ENCODE measurements around the gene TMEFF2.

Gene TMEFF2

DNA sequence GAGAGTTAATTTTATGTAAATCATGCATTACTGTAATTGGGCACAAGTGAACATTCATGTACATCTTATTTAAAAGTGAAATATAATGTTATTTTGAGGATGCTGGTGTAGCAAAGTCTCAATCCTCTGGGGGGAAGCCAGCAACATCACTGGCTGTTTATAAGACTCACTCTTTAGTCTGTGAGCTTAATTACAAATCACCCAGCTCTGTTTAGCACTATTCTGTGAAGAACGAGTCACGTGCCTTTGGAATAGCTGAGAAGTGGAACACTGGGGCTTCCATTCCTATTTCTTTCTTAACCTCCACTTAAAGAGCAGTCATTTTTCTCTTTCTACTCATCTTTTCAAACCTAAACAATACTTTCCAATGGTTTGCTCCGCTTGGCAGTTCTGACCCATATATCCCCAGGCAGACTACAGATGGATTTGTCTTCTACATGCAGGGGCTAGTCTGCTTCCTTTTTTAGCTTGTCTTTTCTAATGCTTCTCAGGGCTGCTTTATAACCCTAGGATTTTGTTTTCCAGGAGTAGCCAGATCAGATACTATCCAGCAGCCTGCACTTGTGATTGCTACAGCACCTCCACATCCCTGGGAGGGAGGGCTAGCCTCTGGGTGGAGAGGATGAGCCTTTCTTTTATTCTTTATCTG is 252.5 kb downstream of the TMEFF2 start:
- no peaks in the 10 kb centered on the region for H3K9me3 ChIP-seq (replicated peaks in 1 of 2; ENCODE audit: control insufficient read depth in 2 of 2, insufficient read depth in 1 of 2, low read depth in 1 of 2, low read length in 2 of 2)
- no CpG with 5 or more reads among the region's 3 CpGs for WGBS, 2 donors (ENCODE audit: extremely low coverage in 2 of 2, insufficient read length in 2 of 2, insufficient replicate concordance in 1 of 2)
- no peaks in the 10 kb centered on the region for H3K27me3 ChIP-seq (ENCODE audit: control insufficient read depth in 3 of 3, insufficient read depth in 3 of 3, low read depth in 1 of 3, low read length in 3 of 3)
- no peak overlapping the region for H2BK5ac ChIP-seq (ENCODE audit: low read length)
- H2AK5ac ChIP-seq (ENCODE audit: low read depth, low read length), result no peak overlapping the region
- H2BK12ac ChIP-seq (ENCODE audit: low read length), result no peak overlapping the region
- no peak for DNase-seq (ENCODE audit: low spot score)
- H3K18ac ChIP-seq (ENCODE audit: low read length), result no peak overlapping the region
- H3K14ac ChIP-seq (ENCODE audit: low read length), result no peak overlapping the region
- no peak overlapping the region for H3K4me2 ChIP-seq (ENCODE audit: insufficient read depth, low read length, poor library complexity, severe bottlenecking)
- H3K4me3 ChIP-seq (ENCODE audit: low read length in 2 of 2), result no peak overlapping the region
- H3K23ac ChIP-seq (ENCODE audit: low read depth, low read length, poor library complexity), result no peak overlapping the region
- peak overlapping the region; percentile 28 for H3K27ac ChIP-seq (replicated peaks; ENCODE audit: low read length)
- H2AFZ ChIP-seq (ENCODE audit: low read length), result peak overlapping the region; percentile 76
- H2BK120ac ChIP-seq (ENCODE audit: low read depth, low read length), result no peak overlapping the region
- no peak overlapping the region for H4K91ac ChIP-seq (ENCODE audit: low read depth, low read length, poor library complexity)
- no peaks in the 10 kb centered on the region for H3K79me1 ChIP-seq (ENCODE audit: low read depth, low read length)
- no peak overlapping the region for H3K4ac ChIP-seq (ENCODE audit: low read length)
- no peak overlapping the region for H4K8ac ChIP-seq (ENCODE audit: low read depth, low read length)
- H3K9ac ChIP-seq (ENCODE audit: low read depth, low read length, poor library complexity), result no peak overlapping the region
- H3K4me1 ChIP-seq (ENCODE audit: control insufficient read depth in 2 of 2, insufficient read depth in 1 of 2, low read depth in 1 of 2, low read length in 2 of 2), result peaks cover 9 to 22% of the 10 kb centered on the region in 2 donors
- no peaks in the 10 kb centered on the region for H3K36me3 ChIP-seq (replicated peaks in 1 of 2; ENCODE audit: control insufficient read depth in 2 of 2, insufficient read depth in 2 of 2, low read length in 2 of 2)
- H2BK15ac ChIP-seq (ENCODE audit: low read length), result no peak overlapping the region

DNA sequence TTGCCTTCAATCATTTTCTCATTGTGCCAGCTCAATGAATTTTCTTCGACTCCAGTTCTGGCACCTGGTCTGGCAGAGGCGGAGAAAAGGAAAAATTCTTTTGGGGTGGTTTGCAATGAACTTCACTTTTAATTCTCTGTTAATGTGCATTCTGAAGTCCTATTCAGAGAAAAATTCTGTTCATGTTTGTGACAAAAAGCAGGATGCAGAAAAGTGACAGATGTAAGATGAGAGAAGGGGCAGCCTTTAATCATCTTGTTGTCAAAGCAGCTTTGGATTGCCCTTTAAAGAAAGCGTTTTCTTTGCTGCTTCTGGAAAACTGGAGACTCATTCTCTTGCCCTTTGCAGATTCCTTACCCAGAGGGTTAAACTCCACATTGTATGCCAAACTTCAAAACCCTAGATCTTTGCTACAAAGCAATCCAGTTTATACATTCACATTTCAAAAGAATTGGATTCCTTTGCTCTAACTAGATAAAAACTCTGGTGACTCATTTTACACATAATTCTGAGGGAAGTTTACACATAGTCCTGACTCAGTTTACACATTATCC is 253.3 kb downstream of the TMEFF2 start:
- Histone ChIP-seq H2BK120ac (ENCODE audit: low read depth, low read length) (no peak overlapping the region), H3K4me2 (ENCODE audit: insufficient read depth, low read length, poor library complexity, severe bottlenecking) (no peak overlapping the region), H2BK5ac (ENCODE audit: low read length) (no peak overlapping the region), H3K4me3 (ENCODE audit: low read length in 2 of 2) (no peak overlapping the region), H3K9me3 (replicated peaks in 1 of 2; ENCODE audit: control insufficient read depth in 2 of 2, insufficient read depth in 1 of 2, low read depth in 1 of 2, low read length in 2 of 2) (no peaks in the 10 kb centered on the region), H3K27ac (replicated peaks; ENCODE audit: low read length) (no peak overlapping the region), H3K4ac (ENCODE audit: low read length) (no peak overlapping the region), H4K8ac (ENCODE audit: low read depth, low read length) (no peak overlapping the region), H3K27me3 (ENCODE audit: control insufficient read depth in 3 of 3, insufficient read depth in 3 of 3, low read depth in 1 of 3, low read length in 3 of 3) (no peaks in the 10 kb centered on the region), H3K18ac (ENCODE audit: low read length) (no peak overlapping the region), H4K91ac (ENCODE audit: low read depth, low read length, poor library complexity) (no peak overlapping the region), H3K23ac (ENCODE audit: low read depth, low read length, poor library complexity) (no peak overlapping the region), H2AK5ac (ENCODE audit: low read depth, low read length) (no peak overlapping the region), H3K14ac (ENCODE audit: low read length) (no peak overlapping the region), H3K36me3 (replicated peaks in 1 of 2; ENCODE audit: control insufficient read depth in 2 of 2, insufficient read depth in 2 of 2, low read length in 2 of 2) (no peaks in the 10 kb centered on the region), H2AFZ (ENCODE audit: low read length) (peak overlapping the region; percentile 76), H2BK12ac (ENCODE audit: low read length) (no peak overlapping the region), H2BK15ac (ENCODE audit: low read length) (no peak overlapping the region), H3K4me1 (ENCODE audit: control insufficient read depth in 2 of 2, insufficient read depth in 1 of 2, low read depth in 1 of 2, low read length in 2 of 2) (peaks cover 12 to 22% of the 10 kb centered on the region in 2 donors), H3K79me1 (ENCODE audit: low read depth, low read length) (no peaks in the 10 kb centered on the region), H3K9ac (ENCODE audit: low read depth, low read length, poor library complexity) (no peak overlapping the region)
- no CpG with 5 or more reads among the region's 3 CpGs for WGBS, 2 donors (ENCODE audit: extremely low coverage in 2 of 2, insufficient read length in 2 of 2, insufficient replicate concordance in 1 of 2)
- no peak for DNase-seq (ENCODE audit: low spot score)

DNA sequence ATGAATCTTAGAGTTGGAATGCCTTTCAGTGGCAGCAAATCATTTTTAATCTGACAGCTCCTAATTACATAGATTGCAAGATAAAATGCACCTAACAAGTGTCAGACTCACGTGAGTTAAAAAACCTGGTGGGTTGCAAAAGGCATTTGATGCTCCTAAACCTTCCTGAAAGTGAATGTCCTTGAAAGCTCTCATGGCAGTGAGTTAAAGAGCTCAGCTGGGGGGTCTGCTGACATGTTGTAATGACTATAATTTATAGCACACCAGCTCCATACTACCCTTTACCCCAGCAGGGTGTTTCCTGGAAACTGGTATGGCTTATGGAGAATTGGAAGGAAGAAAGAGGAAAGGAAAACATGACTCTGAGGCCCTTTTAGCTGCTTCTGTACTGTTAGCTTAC is 256.0 kb downstream of the TMEFF2 start:
- H2AK5ac ChIP-seq (ENCODE audit: low read depth, low read length), result no peak overlapping the region
- WGBS, 2 donors (ENCODE audit: extremely low coverage in 2 of 2, insufficient read length in 2 of 2, insufficient replicate concordance in 1 of 2), result no CpG with 5 or more reads among the region's 1 CpG
- H3K9ac ChIP-seq (ENCODE audit: low read depth, low read length, poor library complexity), result no peak overlapping the region

DNA sequence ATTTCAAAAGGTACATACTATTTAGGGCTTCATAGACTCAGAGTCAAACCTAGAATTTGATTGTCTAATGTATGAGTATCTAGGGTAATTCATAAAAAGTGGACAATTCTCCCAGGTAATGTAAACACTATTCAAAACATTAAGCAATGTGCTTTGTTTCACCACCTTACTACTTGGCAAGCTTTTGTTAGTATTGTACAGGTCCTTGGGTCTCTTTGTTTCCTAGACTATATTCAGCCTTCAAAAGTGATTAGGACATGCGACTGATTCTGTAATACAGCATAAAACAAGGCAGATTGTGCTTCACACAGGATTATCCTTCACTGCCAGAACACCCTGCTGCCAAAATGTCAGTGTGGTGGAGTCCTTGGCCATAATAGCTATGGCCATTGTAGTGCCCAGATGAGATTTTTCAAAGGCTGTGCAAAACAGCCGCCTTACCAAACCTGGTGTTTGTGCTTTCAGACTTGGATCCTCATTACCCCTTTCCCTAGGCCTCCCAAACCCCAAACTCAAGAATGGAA is 257.8 kb downstream of the TMEFF2 start:
- no CpG with 5 or more reads among the region's 2 CpGs for WGBS, 2 donors (ENCODE audit: extremely low coverage in 2 of 2, insufficient read length in 2 of 2, insufficient replicate concordance in 1 of 2)
- H2BK12ac ChIP-seq (ENCODE audit: low read length), result no peak overlapping the region
- no peak overlapping the region for H4K91ac ChIP-seq (ENCODE audit: low read depth, low read length, poor library complexity)

More for the DNA sequence above, 256.0 kb downstream of the TMEFF2 start:
- Histone ChIP-seq H3K18ac (ENCODE audit: low read length) (no peak overlapping the region), H3K23ac (ENCODE audit: low read depth, low read length, poor library complexity) (no peak overlapping the region), H3K14ac (ENCODE audit: low read length) (no peak overlapping the region), H3K9me3 (replicated peaks in 1 of 2; ENCODE audit: control insufficient read depth in 2 of 2, insufficient read depth in 1 of 2, low read depth in 1 of 2, low read length in 2 of 2) (no peaks in the 10 kb centered on the region), H2BK120ac (ENCODE audit: low read depth, low read length) (no peak overlapping the region), H2BK5ac (ENCODE audit: low read length) (no peak overlapping the region), H3K4ac (ENCODE audit: low read length) (no peak overlapping the region), H3K36me3 (replicated peaks in 1 of 2; ENCODE audit: control insufficient read depth in 2 of 2, insufficient read depth in 2 of 2, low read length in 2 of 2) (no peaks in the 10 kb centered on the region), H3K79me1 (ENCODE audit: low read depth, low read length) (no peaks in the 10 kb centered on the region), H3K27ac (replicated peaks; ENCODE audit: low read length) (no peak overlapping the region), H2BK12ac (ENCODE audit: low read length) (no peak overlapping the region), H3K4me3 (ENCODE audit: low read length in 2 of 2) (no peak overlapping the region), H4K91ac (ENCODE audit: low read depth, low read length, poor library complexity) (no peak overlapping the region), H2BK15ac (ENCODE audit: low read length) (no peak overlapping the region), H2AFZ (ENCODE audit: low read length) (no peak overlapping the region), H4K8ac (ENCODE audit: low read depth, low read length) (no peak overlapping the region), H3K4me1 (ENCODE audit: control insufficient read depth in 2 of 2, insufficient read depth in 1 of 2, low read depth in 1 of 2, low read length in 2 of 2) (peaks cover 12 to 22% of the 10 kb centered on the region in 2 donors), H3K27me3 (ENCODE audit: control insufficient read depth in 3 of 3, insufficient read depth in 3 of 3, low read depth in 1 of 3, low read length in 3 of 3) (no peaks in the 10 kb centered on the region), H3K4me2 (ENCODE audit: insufficient read depth, low read length, poor library complexity, severe bottlenecking) (no peak overlapping the region)
- DNase-seq (ENCODE audit: low spot score), result no peak

More for the DNA sequence above, 257.8 kb downstream of the TMEFF2 start:
- no peak overlapping the region for H2BK120ac ChIP-seq (ENCODE audit: low read depth, low read length)
- no peaks in the 10 kb centered on the region for H3K36me3 ChIP-seq (replicated peaks in 1 of 2; ENCODE audit: control insufficient read depth in 2 of 2, insufficient read depth in 2 of 2, low read length in 2 of 2)
- H3K9ac ChIP-seq (ENCODE audit: low read depth, low read length, poor library complexity), result no peak overlapping the region
- no peak overlapping the region for H4K8ac ChIP-seq (ENCODE audit: low read depth, low read length)
- no peak overlapping the region for H3K18ac ChIP-seq (ENCODE audit: low read length)
- no peak overlapping the region for H2AK5ac ChIP-seq (ENCODE audit: low read depth, low read length)
- no peak overlapping the region for H2BK15ac ChIP-seq (ENCODE audit: low read length)
- H3K4me3 ChIP-seq (ENCODE audit: low read length in 2 of 2), result no peak overlapping the region
- H2BK5ac ChIP-seq (ENCODE audit: low read length), result no peak overlapping the region
- no peak overlapping the region for H3K14ac ChIP-seq (ENCODE audit: low read length)
- H3K27me3 ChIP-seq (ENCODE audit: control insufficient read depth in 3 of 3, insufficient read depth in 3 of 3, low read depth in 1 of 3, low read length in 3 of 3), result no peaks in the 10 kb centered on the region
- H3K23ac ChIP-seq (ENCODE audit: low read depth, low read length, poor library complexity), result no peak overlapping the region
- no peaks in the 10 kb centered on the region for H3K9me3 ChIP-seq (replicated peaks in 1 of 2; ENCODE audit: control insufficient read depth in 2 of 2, insufficient read depth in 1 of 2, low read depth in 1 of 2, low read length in 2 of 2)
- H3K4ac ChIP-seq (ENCODE audit: low read length), result no peak overlapping the region
- H3K4me1 ChIP-seq (ENCODE audit: control insufficient read depth in 2 of 2, insufficient read depth in 1 of 2, low read depth in 1 of 2, low read length in 2 of 2), result peaks cover 9% of the 10 kb centered on the region in 2 donors
- no peak overlapping the region for H2AFZ ChIP-seq (ENCODE audit: low read length)
- no peak overlapping the region for H3K27ac ChIP-seq (replicated peaks; ENCODE audit: low read length)
- H3K4me2 ChIP-seq (ENCODE audit: insufficient read depth, low read length, poor library complexity, severe bottlenecking), result no peak overlapping the region
- H3K79me1 ChIP-seq (ENCODE audit: low read depth, low read length), result no peaks in the 10 kb centered on the region
- DNase-seq (ENCODE audit: low spot score), result no peak

All from neuronal stem cell (in vitro differentiated cells).